Loucy (cell line): Measurements from ENCODE around the gene KLHL12.

Source experiments
- H2AFZ ChIP-seq: fragments of 200-600 bp; sonication (generic); 2 replicates; pipeline ENCODE4 v1.6.0; 2016; ENCODE audit warnings: antibody characterized with exemption, mild to moderate bottlenecking, low read length, moderate library complexity
- H3F3A ChIP-seq: fragments of 200-600 bp; 2 replicates; pipeline ENCODE4 v1.6.0; 2016; ENCODE audit warnings: antibody characterized with exemption, low read depth, mild to moderate bottlenecking
- H3K27me3 ChIP-seq: fragments of 200-600 bp; sonication (generic); 2 replicates; pipeline ENCODE4 v1.6.1; 2014; ENCODE audit warnings: low read length, mild to moderate bottlenecking; ENCODE audit not compliant: insufficient read depth, poor library complexity, severe bottlenecking
- H3K36me3 ChIP-seq: fragments of 200-600 bp; sonication (generic); 2 replicates; pipeline ENCODE4 v1.6.1; 2016; ENCODE audit warnings: low read length; ENCODE audit not compliant: insufficient read depth
- H3K4me1 ChIP-seq: fragments of 200-600 bp; sonication (generic); 2 replicates; pipeline ENCODE4 v1.5.1; 2014; ENCODE audit warnings: low read length, mild to moderate bottlenecking; ENCODE audit not compliant: insufficient read depth, poor library complexity, severe bottlenecking
- H3K4me2 ChIP-seq: fragments of 200-600 bp; sonication (generic); 2 replicates; pipeline ENCODE4 v1.6.0; 2014; ENCODE audit warnings: antibody characterized with exemption, low read length, low read depth, mild to moderate bottlenecking; ENCODE audit not compliant: poor library complexity, severe bottlenecking
- H3K4me3 ChIP-seq: fragments of 200-600 bp; sonication (generic); 2 replicates; pipeline ENCODE4 v1.5.1; 2014; ENCODE audit warnings: low read length, mild to moderate bottlenecking, mixed read lengths; ENCODE audit not compliant: poor library complexity, severe bottlenecking
- H3K79me2 ChIP-seq: fragments of 200-600 bp; sonication (generic); 2 replicates; pipeline ENCODE4 v1.6.1; 2014; ENCODE audit warnings: low read length; ENCODE audit not compliant: insufficient read depth
- H3K9ac ChIP-seq: fragments of 200-600 bp; sonication (generic); 2 replicates; pipeline ENCODE4 v1.6.0; 2014; ENCODE audit warnings: mild to moderate bottlenecking, low read depth, low read length, moderate library complexity; ENCODE audit not compliant: poor library complexity, severe bottlenecking
- H3K9me2 ChIP-seq: fragments of 200-600 bp; sonication (generic); replicated peaks from 2 replicates; pipeline ENCODE4 v1.6.1; 2016; ENCODE audit warnings: low read depth, low read length, mixed read lengths
- H3K9me3 ChIP-seq: fragments of 200-600 bp; sonication (generic); 2 replicates; pipeline ENCODE4 v1.6.1; 2014; ENCODE audit warnings: mild to moderate bottlenecking, antibody characterized with exemption, low read length, low read depth; ENCODE audit not compliant: insufficient read depth
- H4K20me1 ChIP-seq: fragments of 200-600 bp; sonication (generic); 2 replicates; pipeline ENCODE4 v1.6.0; 2014; ENCODE audit warnings: antibody characterized with exemption, low read length, mild to moderate bottlenecking; ENCODE audit not compliant: insufficient read depth, poor library complexity, severe bottlenecking
- EZH2phosphoT487 ChIP-seq: fragments of 200-600 bp; IDR thresholded peaks from 2 replicates; pipeline ENCODE4 v1.6.1; 2018; ENCODE audit warnings: antibody characterized with exemption, mild to moderate bottlenecking, moderate library complexity, borderline replicate concordance
- TF ChIP-seq, protein P1 (sequence below): fragments of 200-600 bp; sonication (generic); conservative IDR thresholded peaks from 2 replicates; pipeline ENCODE4 v1.5.1; 2014; ENCODE audit warnings: mild to moderate bottlenecking, antibody characterized with exemption, low read length

Gene KLHL12

GRCh38 chr1:202961220-202961880 lies 34.3 kb upstream of the KLHL12 start:
- Histone ChIP-seq H3K4me1 (peaks cover 17% of the 10 kb centered on the region), H3K36me3 (no peaks in the 10 kb centered on the region), H4K20me1 (peaks cover 17% of the 10 kb centered on the region), H3K27me3 (no peaks in the 10 kb centered on the region), H3K9ac (no peak overlapping the region), H3K9me3 (no peaks in the 10 kb centered on the region), H3K79me2 (peaks cover 17% of the 10 kb centered on the region), H2AFZ (no peak overlapping the region), H3K4me3 (no peak overlapping the region), H3K9me2 (no peaks in the 10 kb centered on the region), H3F3A (no peaks in the 10 kb centered on the region), H3K4me2 (no peak overlapping the region)
- TF ChIP-seq EZH2phosphoT487: no peak
- TF ChIP-seq, protein P1, sequence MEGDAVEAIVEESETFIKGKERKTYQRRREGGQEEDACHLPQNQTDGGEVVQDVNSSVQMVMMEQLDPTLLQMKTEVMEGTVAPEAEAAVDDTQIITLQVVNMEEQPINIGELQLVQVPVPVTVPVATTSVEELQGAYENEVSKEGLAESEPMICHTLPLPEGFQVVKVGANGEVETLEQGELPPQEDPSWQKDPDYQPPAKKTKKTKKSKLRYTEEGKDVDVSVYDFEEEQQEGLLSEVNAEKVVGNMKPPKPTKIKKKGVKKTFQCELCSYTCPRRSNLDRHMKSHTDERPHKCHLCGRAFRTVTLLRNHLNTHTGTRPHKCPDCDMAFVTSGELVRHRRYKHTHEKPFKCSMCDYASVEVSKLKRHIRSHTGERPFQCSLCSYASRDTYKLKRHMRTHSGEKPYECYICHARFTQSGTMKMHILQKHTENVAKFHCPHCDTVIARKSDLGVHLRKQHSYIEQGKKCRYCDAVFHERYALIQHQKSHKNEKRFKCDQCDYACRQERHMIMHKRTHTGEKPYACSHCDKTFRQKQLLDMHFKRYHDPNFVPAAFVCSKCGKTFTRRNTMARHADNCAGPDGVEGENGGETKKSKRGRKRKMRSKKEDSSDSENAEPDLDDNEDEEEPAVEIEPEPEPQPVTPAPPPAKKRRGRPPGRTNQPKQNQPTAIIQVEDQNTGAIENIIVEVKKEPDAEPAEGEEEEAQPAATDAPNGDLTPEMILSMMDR: no peak

GRCh38 chr1:202959276-202959620 lies 32.2 kb upstream of the KLHL12 start:
- H3K4me2 ChIP-seq: no peak overlapping the region

DNA sequence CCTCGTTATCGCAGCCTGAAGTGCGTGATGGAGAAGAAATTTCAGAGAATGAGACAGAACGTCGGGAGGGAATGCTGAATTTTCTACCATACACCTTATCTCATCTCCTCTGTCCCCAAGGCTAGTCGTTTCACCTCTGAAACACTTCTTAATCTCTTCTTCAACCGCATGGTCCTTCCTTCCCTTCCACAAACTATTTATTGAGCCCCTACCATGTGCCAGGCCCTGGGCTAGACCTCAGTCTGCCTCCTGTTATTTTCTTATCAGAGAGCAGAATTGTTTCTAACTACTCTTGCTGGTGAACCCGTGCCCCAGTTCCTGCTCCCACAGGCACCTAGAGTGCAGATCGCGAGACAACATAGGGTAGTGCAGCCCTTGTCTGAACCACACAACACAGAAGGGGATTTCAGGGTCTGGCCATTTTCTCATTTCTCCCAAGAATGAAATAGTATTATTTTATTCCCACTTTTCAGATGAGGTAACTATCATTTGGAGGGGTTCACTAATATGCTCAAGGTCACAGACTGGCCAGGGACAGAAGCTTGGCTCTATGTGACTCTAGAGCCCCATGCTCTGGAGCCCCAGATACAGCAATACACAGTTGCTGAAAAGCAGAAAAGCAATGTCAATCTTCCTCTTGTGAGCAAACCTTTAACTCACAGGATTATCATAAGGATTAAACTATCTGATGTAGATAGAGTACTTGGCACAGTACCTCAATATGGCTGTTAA lies 31.7 kb upstream of the KLHL12 start:
- peak overlapping the region; percentile 97 for H3K4me3 ChIP-seq
- H3K9me3 ChIP-seq: no peaks in the 10 kb centered on the region
- peaks cover 38% of the 10 kb centered on the region for H3K4me1 ChIP-seq
- no peaks in the 10 kb centered on the region for H3K9me2 ChIP-seq
- no peaks in the 10 kb centered on the region for H3K36me3 ChIP-seq
- H3K79me2 ChIP-seq: peaks cover 43% of the 10 kb centered on the region
- peak overlapping the region; percentile 79 for H3K4me2 ChIP-seq
- H3F3A ChIP-seq: no peaks in the 10 kb centered on the region
- peaks cover 36% of the 10 kb centered on the region for H4K20me1 ChIP-seq
- TF ChIP-seq, protein P1: no peak
- no peak for TF ChIP-seq EZH2phosphoT487
- peak overlapping the region; percentile 94 for H3K9ac ChIP-seq
- peak overlapping the region; percentile 97 for H2AFZ ChIP-seq
- no peaks in the 10 kb centered on the region for H3K27me3 ChIP-seq

More at GRCh38 chr1:202959276-202959620, 32.2 kb upstream of the KLHL12 start:
- Histone ChIP-seq H2AFZ (no peak overlapping the region), H3K9me2 (no peaks in the 10 kb centered on the region), H3K4me1 (peaks cover 33% of the 10 kb centered on the region), H3K9me3 (no peaks in the 10 kb centered on the region), H3F3A (no peaks in the 10 kb centered on the region), H3K36me3 (no peaks in the 10 kb centered on the region), H3K79me2 (peaks cover 38% of the 10 kb centered on the region), H3K27me3 (no peaks in the 10 kb centered on the region), H4K20me1 (peaks cover 35% of the 10 kb centered on the region), H3K9ac (no peak overlapping the region), H3K4me3 (no peak overlapping the region)
- TF ChIP-seq EZH2phosphoT487: no peak
- TF ChIP-seq, protein P1: no peak
